GM03348 (cell line): ENCODE measurements around the gene ZMYM3.
"Not testable (repeated sequence)": the region's sequence is repeated elsewhere in the genome, so short reads cannot be mapped to it uniquely, and the experiment has no call there.

Experiments used
- DNase-seq: peaks from one replicate; pipeline ENCODE4 v3.0.0; 2012; ENCODE audit warnings: low spot score

Gene ZMYM3

DNA sequence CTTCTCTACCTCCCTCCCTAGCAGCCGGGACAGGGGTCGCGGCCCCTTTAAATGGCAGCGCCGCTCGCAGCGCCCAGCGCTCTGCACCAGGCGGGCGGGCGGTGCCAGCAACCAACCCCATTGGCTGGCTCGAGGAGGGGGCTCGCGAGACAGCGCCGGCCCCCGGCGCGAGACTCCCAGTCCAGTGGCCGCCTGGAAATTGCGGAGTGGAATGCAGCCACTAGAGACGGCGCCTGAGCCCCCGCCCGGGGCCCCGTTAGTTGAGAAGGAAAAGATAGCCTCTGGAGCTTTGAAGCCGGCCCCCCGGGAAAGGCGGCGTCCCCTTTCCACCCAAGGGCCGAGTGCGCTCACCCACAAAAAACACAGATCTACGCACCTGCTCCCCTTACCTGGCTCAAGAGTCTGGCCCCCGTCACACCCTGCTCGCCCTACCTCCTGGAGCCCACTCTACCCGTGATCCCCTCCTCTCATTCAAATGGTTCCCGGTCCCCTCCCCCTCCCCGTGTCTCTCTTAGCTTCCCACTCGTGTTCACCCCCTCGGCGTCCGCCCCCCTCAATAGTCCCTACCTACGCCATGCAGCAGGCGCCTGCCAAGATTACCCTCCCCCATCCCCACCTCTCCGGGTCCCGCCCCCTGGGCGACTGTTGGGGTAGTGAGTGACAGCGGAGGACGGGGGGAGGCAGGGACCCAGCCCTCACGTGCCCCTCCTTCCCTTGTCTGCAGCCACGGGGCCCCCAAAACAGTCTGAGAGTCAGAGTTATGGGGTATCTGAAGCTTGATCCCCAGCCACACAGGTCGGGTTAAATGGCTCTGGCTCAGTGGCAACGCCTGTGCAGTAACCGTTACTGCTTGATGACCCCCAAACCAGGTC is at the start of gene ZMYM3:
Gene ZMYM3 (minus strand): TSS at position 49 of the 872 bp plus-strand sequence. CDS start 885 bp downstream, outside the sequence.
- DNase-seq, result peak; percentile 96

DNA sequence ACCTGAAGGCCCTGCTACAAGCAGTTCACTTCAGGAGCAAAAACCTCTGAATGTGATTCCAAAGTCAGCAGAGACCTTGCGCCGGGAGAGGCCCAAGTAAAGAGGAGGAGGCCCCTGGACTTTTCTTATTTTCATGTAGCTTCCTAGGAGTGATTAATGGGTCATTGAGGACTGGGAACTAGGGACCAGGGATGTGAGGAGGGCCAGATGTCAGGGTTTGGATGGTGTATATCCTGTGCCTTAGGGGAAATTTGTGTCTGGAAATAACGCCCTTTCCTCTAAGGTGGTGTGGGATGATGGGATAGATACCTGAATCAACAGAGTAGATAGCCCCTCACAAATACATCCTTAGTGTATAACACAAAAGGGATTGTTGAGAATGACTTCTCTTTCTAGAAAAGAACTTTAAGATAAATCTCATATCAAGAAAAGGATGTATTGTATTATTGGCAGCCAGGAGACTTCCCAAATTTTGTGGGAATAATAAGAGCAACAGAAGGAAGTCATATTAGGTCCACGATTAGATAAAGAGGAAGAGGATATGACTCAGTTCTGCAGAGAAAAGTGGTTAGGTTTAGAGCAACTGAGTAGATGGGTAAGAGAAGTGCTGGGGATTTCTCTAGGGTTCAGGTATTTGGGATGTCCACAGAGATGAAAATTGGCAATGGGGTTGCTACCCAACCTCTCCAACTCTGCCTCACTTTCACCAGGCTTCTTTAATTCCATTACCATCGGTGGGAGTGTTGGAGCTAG is 48.7 kb upstream of the ZMYM3 start:
- DNase-seq, result no peak

DNA sequence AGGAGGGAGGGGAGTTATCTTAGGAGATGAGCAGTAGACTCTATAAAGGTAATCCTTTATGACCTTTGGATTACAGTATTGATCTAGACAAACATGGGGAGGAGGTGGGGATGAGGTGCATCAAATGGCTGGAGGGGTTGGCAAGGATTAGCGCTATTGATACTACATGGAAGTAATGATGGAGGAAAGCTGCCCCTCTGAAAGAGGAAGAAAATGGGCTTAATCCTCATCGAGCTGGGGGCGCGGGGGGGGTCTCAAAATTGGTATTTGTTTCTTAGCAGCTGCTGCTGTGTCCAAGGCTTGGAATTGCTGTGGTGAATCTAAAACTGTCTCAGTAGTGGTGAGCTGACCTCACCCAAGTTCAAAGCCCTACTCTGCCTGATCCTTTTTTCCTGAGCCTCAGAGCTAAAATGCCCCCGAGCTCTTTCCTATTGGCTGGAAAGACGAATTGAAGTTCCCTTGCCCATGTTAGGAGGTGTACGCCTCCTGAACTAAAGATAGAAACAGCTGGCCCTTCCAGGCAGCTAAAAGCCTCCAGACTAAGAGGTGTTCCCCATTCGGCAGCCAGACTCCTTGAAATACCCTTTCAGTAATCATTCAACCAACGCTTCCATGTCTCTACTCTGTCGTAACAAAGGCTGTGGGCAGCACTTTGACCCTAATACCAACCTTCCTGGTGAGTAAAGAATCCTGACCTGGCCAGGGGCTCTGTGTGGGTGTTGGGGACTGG is 47.4 kb upstream of the ZMYM3 start, which contains the start of gene ITGB1BP2:
Gene ITGB1BP2 (plus strand): TSS at position 556 of the 730 bp plus-strand sequence. CDS start 57 bp downstream, at position 613.
- DNase-seq, result peak; percentile 48

DNA sequence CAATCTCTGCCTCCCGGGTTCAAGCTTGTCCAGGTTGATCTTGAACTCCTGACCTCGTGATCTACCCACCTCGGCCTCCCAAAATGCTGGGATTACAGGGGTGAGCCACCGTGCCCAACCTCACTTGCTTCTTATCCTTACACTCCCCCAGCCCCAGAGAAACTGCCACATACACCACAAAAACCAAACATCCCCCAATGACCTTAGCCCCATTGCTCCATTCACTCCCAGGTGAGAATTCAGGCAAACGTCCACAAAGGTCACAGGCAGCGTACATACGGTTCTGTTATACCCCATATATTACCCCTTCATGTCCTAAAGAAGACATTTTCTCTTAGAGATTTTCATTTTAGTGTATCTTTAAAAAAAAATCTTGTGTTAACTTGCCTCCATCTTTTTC is 46.6 kb upstream of the ZMYM3 start:
- DNase-seq, result not testable (repeated sequence)

DNA sequence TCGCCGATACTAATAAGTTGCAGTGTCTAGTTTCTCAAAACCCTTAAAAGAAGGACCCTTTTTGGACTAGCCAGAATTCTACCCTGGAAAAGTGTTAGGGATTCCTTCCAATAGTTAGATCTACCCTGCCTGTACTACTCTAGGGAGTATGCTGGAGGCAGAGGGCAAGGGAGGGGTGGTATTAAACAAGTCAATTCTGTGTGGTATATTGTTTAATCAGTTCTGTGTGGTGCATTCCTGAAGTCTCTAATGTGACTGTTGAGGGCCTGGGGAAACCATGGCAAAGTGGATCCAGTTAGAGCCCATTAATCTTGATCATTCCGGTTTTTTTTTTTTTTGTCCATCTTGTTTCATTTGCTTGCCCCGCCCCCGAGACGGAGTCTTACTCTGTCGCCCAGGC is 46.1 kb upstream of the ZMYM3 start:
- not testable (repeated sequence) for DNase-seq

DNA sequence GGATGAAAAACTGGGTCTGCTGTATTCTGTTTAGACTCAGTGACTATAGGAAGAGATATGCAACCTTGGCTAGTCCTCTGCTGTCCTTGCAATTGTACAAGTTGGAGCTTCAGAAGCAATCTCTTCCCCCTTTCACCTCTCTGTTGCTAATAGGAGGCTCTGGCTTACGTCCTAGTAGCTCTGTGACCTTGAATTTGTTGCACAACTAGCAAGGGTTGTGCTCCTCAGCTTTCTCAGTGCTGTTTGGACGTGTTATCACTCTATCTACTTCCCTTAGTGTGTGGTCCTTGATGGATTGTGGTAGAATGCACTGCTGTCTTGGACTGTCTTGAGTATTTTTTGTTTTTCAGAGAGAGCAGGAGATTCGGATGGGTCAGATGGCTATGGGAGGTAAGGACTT is 44.2 kb upstream of the ZMYM3 start:
- no peak for DNase-seq

DNA sequence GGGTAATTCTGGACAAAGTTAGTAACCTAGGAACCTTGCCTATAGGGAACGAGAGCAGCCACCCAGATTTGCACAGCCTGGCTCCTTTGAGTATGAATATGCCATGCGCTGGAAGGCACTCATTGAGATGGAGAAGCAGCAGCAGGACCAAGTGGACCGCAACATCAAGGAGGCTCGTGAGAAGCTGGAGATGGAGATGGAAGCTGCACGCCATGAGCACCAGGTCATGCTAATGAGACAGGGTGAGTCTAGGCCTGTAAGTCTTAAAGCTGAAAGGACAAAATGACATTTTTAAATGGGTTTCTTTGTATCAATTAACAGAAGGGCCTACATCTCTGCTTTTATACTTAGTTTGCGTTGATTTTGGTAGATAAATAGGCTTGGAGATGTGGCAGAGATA is 42.9 kb upstream of the ZMYM3 start:
- no peak for DNase-seq

DNA sequence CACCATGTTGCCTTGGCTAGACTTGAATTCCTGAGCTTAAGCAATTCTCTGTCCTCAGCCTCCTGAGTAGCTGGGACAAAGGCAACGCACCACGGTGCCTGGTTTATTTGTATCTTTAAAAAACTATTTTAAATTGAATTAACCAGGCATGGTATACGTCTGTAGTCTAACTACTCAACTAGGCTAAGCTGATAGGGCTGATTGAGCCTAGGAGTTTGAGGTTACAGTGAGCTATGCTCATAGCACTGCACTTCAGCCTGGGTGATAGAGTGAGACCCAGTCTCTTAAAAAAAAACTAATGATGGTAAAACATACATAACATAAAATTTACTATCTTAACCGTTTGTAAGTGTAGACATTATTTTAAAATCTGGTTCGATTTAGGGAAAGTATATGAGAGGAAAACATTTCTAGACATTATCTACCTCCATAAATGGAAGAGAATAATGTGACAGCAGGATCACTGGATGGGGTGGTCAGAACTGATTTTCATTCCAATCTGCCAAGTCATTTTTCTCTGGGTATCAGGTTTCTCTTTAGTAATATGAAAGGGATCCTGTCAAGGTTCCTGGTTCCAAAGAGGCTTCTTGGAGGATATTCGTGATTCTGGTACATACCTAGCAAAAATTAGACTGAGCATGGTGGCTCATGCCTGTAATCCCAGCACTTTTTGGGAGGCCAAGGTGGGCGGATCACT is 38.9 kb upstream of the ZMYM3 start:
- DNase-seq, result peak; percentile 54

DNA sequence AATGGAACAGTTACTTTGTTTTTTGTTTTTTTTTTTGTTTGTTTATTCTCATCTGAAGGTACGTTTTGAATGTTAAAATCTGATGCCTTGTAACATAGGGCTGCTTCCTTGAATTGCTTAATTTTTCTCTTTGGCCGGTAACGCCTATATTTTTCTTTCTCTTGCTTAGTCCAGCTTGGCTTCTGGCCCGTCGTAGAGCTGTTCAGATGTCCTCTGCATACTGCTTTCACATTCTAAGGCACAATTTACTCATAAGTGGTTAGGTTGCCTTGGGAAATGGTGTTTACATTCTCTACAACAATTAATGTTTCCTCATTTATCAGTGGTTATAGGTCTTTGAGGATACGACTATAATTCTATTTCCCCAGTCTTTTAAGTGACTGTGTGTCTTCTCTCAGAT is 37.4 kb upstream of the ZMYM3 start:
- no peak for DNase-seq

DNA sequence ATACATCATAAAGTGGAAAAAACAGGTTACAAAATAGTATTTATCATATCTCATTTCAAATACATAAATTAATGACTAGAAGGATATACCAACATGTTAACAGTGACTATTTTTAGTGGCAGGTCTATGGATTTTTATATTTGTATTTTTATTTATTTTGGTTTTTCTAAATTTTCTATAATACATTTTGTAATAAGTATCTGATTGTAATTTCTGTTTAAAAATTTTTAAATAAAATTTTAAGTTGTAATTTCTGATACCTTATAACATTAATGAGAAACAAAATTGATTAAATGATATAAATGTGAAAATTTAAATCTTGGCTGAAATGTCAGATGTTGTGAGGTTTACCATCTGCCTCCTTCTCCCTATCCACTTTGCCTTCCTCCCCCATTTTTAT is 32.0 kb upstream of the ZMYM3 start:
- no peak for DNase-seq

DNA sequence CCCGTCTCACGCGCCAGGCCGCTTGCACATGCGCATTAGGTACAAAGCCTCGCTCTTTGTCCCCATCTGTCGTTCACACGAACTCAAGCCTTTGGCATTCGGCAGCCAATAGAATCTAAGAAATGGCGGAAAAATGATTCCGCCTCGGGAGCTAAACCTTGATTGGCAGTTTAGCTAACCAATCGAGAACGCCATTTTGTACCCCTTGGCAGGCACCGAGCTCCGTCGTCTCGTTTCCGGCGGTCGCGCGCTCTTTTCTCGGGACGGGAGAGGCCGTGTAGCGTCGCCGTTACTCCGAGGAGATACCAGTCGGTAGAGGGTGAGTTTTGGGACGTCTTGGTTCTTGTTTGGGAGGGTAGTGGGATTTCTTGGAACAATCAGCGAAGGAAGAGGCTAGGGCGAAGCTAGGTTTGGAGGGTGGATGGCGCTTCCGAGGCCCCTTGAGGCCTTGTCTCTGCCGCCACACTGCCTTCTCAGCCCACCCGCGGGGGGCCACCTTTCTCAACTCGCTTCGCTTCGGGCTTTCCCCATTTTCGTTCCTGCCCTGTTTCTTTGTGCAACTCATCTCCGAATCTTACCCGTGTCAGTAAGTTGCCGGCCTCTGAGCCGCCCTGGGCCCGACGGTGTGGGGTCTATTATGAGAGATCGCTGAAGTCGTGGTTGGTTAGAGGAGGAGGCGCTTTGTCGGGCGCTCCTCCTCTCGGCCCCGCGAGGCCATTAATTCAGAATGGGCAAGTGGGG is 29.6 kb upstream of the ZMYM3 start, which contains the start of gene NONO:
Gene NONO (plus strand): TSS at position 233 of the 741 bp plus-strand sequence. CDS start 7,003 bp downstream, outside the sequence.
- peak; percentile 93 for DNase-seq

DNA sequence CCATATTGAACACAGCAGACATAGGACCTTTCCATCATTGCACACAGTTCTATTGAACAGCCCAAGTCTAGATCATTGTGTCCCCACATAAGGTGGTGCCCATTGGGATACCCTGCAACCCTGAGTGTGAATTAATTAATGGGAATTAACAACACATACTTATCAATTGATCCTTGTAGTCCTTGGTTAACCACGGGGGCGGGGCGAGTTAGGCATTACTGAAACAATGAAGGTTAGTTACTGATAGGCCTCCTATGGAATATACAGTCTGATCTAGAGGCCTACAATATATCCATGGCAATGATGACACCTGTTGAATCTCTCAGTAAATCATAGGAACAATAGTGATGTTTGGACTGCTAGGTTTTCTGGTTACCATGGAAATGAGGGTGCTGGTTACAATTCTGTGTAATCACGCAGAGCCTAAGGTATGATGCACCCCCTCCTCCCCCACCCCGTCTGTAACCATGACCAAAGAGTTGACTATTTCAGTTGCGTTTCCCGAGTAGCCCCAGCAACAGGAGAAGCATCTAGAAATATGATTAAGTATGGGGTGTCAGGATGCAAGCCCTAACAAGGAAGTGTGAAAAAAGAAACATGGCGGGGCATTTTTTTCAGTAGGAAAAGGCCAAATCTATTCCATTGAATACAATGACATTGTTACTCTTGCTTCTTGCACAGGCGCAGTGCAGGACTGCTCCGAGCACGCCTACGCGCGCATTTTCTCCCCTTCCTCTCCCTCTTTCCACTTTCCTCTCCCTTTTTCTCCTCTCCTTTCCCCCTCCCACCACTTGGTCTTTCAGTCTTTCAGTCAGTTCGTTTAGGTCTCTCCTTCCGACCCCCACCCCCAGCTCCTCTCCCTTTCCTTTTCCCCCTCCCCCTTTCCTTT is 28.8 kb upstream of the ZMYM3 start:
- peak; percentile 49 for DNase-seq

DNA sequence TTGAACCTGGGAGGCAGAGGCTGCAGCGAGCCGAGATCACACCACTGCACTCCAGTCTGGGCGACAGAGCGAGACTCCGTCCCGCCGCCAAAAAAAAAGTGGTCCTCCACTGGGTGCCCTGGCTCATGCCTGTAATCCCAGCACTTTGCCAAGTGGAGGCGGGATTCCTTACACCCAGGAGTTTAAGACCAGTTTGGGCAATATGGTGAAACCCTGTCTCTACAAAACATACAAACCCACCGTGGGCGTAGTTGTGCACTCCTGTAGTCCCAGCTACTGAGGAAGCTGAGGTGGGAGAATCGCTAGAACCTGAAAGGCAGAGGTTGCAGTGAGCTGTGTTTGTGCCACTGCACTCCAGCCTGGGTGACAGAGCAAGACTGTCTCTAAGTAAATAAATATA is 27.4 kb upstream of the ZMYM3 start:
- not testable (repeated sequence) for DNase-seq

DNA sequence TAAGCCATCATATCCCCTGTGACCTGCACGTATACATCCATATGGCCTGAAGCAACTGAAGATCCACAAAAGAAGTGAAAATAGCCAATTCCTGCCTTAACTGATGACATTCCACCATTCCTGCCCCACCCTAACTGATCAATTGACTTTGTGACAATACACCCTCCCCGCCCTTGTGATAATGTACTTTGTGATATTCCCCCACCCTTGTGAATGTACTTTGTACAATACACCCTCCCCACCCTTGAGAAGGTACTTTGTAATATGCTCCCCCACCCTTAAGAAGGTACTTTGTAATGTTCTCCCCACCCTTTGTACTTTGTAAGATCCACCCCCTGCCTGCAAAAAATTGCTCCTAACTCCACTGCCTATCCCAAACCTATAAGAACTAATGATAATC is 18.4 kb upstream of the ZMYM3 start:
- DNase-seq, result not testable (repeated sequence)

DNA sequence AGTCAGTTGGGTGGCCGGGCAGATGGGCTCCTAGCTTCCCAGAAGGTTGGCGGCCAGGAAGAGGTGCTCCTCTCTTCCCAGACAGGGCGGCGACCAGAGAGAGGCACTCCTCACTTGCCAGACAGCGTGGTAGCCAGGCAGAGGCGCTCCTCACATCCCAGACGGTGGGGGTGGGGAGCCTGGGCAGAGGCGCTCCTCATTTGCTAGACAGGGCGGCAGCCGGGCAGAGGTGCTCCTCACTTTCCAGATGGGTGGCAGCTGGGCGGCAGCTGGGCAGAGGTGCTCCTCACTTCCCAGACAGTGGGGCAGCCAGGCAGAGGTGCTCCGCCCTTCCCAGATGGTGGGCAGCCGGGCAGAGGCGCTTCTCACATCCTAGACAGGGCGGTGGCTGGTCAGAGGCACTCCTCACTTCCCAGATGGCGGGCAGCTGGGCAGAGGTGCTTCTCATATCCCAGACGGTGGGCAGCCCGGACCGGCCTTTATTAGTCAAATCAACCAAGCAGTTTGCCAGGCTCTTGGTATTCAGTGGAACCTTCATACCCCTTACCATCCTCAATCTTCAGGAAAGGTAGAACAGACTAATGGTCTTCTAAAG is 16.0 kb upstream of the ZMYM3 start:
- no peak for DNase-seq

DNA sequence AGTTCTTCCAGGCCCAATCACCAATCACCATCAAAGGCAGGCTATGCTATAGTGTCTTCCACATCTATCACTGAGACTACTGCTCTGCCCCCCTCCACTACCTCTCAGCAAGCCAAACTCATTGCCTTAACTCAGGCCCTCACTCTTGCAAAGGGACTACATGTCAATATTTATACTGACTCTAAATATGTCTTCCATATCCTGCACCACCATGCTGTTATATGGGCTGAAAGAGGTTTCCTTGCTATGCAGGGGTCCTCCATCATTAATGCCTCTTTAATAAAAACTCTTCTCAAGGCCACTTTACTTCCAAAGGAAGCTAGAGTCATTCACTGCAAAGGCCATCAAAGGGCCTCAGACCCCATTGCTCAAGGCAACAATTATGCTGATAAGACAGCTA is 14.7 kb upstream of the ZMYM3 start:
- not testable (repeated sequence) for DNase-seq

DNA sequence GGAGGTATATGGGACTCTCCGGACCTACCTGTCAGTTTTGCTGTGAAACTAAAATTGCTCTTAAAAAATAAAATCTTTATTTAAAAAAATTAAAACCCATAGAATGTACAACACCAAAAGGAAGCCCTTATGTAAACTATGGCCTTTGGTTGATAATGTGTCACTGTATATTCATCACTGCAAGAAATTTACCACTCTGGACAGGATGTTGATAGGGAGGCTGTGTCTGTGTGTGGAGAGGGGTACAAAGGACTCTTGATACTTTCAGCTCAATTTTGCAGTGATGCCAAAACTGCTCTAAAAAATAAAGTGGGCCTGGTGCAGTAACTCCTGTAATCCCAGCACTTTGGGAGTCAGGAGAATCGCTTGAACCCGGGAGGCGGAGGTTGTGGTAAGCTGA is 2.9 kb upstream of the ZMYM3 start:
- no peak for DNase-seq

DNA sequence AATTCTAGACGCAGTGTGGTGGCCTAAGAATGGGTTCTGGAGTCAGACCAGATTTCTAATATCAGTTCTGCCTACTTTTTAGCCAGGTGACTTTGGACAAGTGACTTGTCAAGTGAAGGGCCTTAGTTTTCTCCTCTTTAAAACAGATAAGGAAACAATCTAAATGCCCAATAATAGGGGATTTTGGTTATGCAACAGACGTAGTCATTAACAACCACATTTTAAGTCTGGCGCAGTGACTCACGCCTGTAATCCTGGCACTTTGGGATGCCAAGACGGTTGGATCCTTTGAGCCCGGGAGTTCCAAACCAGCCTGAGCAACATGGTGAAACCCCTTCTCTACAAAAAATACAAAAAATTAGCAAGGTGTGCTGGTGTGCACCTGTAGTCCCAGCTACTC is 2.1 kb upstream of the ZMYM3 start:
- no peak for DNase-seq
